Measurements from ENCODE around the gene TMEM92.
"Not testable (repeated sequence)": the region's sequence is repeated elsewhere in the genome, so short reads cannot be mapped to it uniquely, and the experiment has no call there.

TMEM92 gene

GRCh38 chr17:50280801-50281441, 6.7 kb downstream of the TMEM92 start:
- no peak overlapping the region for H3K4me3 ChIP-seq (ENCODE audit: low read depth, low read length)
- TF ChIP-seq, protein P1, sequence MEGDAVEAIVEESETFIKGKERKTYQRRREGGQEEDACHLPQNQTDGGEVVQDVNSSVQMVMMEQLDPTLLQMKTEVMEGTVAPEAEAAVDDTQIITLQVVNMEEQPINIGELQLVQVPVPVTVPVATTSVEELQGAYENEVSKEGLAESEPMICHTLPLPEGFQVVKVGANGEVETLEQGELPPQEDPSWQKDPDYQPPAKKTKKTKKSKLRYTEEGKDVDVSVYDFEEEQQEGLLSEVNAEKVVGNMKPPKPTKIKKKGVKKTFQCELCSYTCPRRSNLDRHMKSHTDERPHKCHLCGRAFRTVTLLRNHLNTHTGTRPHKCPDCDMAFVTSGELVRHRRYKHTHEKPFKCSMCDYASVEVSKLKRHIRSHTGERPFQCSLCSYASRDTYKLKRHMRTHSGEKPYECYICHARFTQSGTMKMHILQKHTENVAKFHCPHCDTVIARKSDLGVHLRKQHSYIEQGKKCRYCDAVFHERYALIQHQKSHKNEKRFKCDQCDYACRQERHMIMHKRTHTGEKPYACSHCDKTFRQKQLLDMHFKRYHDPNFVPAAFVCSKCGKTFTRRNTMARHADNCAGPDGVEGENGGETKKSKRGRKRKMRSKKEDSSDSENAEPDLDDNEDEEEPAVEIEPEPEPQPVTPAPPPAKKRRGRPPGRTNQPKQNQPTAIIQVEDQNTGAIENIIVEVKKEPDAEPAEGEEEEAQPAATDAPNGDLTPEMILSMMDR (IDR thresholded peaks at IDR 0.05; ENCODE audit: insufficient read depth, low read depth, low read length, missing control alignments), result no peak
- no peak for DNase-seq (ENCODE audit: low read depth)

DNA sequence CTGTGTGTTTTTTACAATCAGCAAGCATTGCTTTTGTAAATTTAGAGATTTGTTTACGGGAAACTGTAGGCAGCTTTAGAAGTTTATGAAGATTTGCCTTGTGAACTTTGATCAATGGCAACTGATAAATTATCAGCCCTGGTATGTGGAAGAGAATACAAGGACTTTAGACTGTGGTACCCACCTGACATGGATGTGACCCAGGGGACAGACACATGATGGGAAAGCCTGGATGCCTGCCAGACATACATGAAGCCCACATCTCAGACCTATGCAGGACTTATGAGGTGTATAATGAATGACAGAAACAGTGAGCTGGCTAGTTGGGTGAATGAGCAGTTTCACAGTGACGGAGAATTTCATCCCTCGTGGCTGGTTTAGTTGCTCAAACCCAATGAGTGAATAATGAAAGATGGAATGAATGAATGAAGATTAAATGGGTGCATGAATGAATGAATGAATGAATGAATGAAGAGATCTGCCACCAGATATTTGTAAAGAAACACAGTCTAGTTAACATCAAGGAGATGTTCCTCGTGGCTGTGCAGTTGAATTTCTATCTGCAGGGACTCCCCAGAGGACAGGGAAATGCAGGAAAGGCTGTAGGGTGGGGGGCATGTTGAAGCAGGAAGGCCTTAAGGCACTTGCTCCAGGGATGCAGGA, 7.6 kb downstream of the TMEM92 start:
- DNase-seq (ENCODE audit: low read depth), result no peak
- H3K4me3 ChIP-seq (ENCODE audit: low read depth, low read length), result no peak overlapping the region
- TF ChIP-seq, protein P1 (IDR thresholded peaks at IDR 0.05; ENCODE audit: insufficient read depth, low read depth, low read length, missing control alignments), result no peak

DNA sequence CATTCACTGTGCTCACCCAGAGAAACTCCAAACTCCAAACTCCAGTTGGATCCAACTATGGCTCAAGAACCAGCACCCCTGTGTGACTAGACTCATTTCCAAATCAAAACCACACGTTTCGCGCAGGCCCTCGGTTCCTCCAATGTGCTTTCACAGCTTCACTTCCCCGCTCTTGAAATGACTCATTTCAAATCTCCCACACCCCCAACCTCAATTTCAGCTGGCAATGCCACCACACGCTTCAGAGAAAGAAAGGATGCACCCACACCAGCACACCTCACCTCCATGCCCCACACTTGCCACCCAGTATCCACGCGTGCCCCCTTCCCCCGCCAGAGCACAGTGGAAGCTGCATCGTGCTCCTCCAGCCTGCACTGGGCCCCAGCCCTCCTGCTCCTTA, 9.0 kb downstream of the TMEM92 start:
- TF ChIP-seq, protein P1 (IDR thresholded peaks at IDR 0.05; ENCODE audit: insufficient read depth, low read depth, low read length, missing control alignments), result no peak
- peak; percentile 85 for DNase-seq (ENCODE audit: low read depth)

GRCh38 chr17:50283714-50284113, 9.4 kb downstream of the TMEM92 start:
- no peak overlapping the region for H3K4me3 ChIP-seq (ENCODE audit: low read depth, low read length)
- DNase-seq (ENCODE audit: low read depth), result no peak
- TF ChIP-seq, protein P1 (IDR thresholded peaks at IDR 0.05; ENCODE audit: insufficient read depth, low read depth, low read length, missing control alignments), result no peak

More for the DNA sequence above, 9.0 kb downstream of the TMEM92 start:
- no peak overlapping the region for H3K4me3 ChIP-seq (ENCODE audit: low read depth, low read length)

- DNase-seq (ENCODE audit: low read depth), result no peak
Observed at GRCh38 chr17:50285941-50286340, 11.7 kb downstream of the TMEM92 start.

DNA sequence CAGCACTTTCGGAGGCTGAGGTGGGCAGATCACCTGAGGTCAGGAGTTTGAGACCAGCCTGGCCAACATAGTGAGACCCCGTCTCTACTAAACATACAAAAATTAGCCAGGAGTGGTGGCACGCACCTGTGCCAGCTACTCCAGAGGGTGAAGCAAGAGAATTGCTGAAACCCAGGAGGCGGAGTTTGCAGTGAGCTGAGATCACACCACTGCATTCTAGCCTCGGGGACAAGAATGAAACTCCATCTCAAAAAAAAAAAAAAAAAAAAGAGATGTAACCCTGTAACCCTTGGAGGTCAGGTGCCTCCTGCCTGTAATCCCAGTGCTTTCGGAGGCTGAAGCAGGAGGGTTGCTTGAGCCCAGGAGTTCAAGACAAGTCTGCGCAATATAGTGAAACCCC, 13.0 kb downstream of the TMEM92 start:
- H3K4me3 ChIP-seq (ENCODE audit: low read depth, low read length); DNase-seq (ENCODE audit: low read depth): not testable (repeated sequence)

More at GRCh38 chr17:50285941-50286340, 11.7 kb downstream of the TMEM92 start:
- TF ChIP-seq, protein P1 (IDR thresholded peaks at IDR 0.05; ENCODE audit: insufficient read depth, low read depth, low read length, missing control alignments), result no peak
- H3K4me3 ChIP-seq (ENCODE audit: low read depth, low read length), result no peak overlapping the region

DNA sequence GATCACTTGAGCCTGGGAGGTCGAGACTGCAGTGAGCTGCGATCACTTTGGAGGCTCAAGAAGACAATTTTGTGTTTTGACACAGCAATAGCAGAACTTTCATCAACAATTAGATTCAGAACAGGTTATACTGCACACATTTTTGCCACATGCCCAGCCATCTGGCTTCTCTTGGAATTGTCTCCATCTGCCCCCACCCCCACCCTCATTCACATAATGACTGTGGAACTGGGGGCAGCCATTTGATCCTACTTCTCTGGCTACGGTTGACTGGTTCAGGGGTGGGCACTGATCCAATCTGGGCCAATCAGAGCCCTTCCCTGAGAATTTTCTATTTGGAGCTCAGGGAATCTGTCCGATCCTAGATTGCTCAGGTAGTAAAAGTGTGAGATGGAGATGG, 14.0 kb downstream of the TMEM92 start:
- DNase-seq (ENCODE audit: low read depth), result no peak
- TF ChIP-seq, protein P1 (IDR thresholded peaks at IDR 0.05; ENCODE audit: insufficient read depth, low read depth, low read length, missing control alignments), result no peak
- no peak overlapping the region for H3K4me3 ChIP-seq (ENCODE audit: low read depth, low read length)
